K562 (cell line): ENCODE data around the gene LMBR1. TPM values are rescaled to one million over a fixed set of nuclear protein-coding genes. Genes with fewer than 3 reads are reported as not detected.
A peak's percentile ranks its signal among the peaks of the same experiment; 100 is the strongest.

ENCODE experiments used
- CREBBP ChIP-seq: IDR thresholded peaks from one replicate; pipeline ENCODE4 v1.6.1; 2012; ENCODE audit warnings: low read depth, mild to moderate bottlenecking, control low read depth, inconsistent platforms, low read length
- GATAD2A ChIP-seq: fragments of 450-650 bp; IDR thresholded peaks from 2 replicates; pipeline ENCODE4 v1.6.1; 2017
- HEY1 ChIP-seq: fragments of 250-450 bp; sonication (Bioruptor Pico); IDR thresholded peaks from 2 replicates; pipeline ENCODE4 v1.5.0; 2020; ENCODE audit warnings: mild to moderate bottlenecking, moderate library complexity, borderline replicate concordance
- MAFF ChIP-seq: IDR thresholded peaks from 2 replicates; pipeline ENCODE4 v1.6.1; 2012; ENCODE audit warnings: low read length, improper control_type of control experiment
- MTA3 ChIP-seq: fragments of 450-650 bp; formaldehyde crosslinking; IDR thresholded peaks from 2 replicates; pipeline ENCODE4 v1.6.1; 2017; ENCODE audit warnings: mild to moderate bottlenecking, borderline replicate concordance
- RAD51 ChIP-seq: fragments of 450-650 bp; IDR thresholded peaks from 2 replicates; pipeline ENCODE4 v1.7.1; 2016; ENCODE audit warnings: low read depth, mild to moderate bottlenecking, borderline replicate concordance
- RBBP5 ChIP-seq: fragments of 200-600 bp; sonication (generic); IDR thresholded peaks from 2 replicates; pipeline ENCODE4 v1.6.1; 2012; ENCODE audit warnings: borderline replicate concordance, mild to moderate bottlenecking, low read length, control low read depth, inconsistent platforms; ENCODE audit not compliant: insufficient read depth, poor library complexity, severe bottlenecking
- SMARCA4 ChIP-seq: fragments of 450-650 bp; IDR thresholded peaks from 2 replicates; pipeline ENCODE4 v1.6.1; 2016
- SNIP1 ChIP-seq: fragments of 450-650 bp; IDR thresholded peaks from 2 replicates; pipeline ENCODE4 v1.7.1; 2017; ENCODE audit warnings: low read depth, mild to moderate bottlenecking
- TRIM24 ChIP-seq, 2 experiments: fragments of 450-650 bp; IDR thresholded peaks; 2 replicates each; pipeline ENCODE4 v1.6.1; 2016
- ZFP36 ChIP-seq: fragments of 150-350 bp; IDR thresholded peaks from 2 replicates; pipeline ENCODE4 v1.6.1; 2018; ENCODE audit warnings: low read length, low read depth; ENCODE audit not compliant: partially characterized antibody
- ZNF165 ChIP-seq: fragments of 250-450 bp; sonication (Bioruptor Pico); IDR thresholded peaks from 2 replicates; pipeline ENCODE4 v1.4.0; 2020; ENCODE audit warnings: borderline replicate concordance
- ZNF253 ChIP-seq: fragments of 250-450 bp; sonication (Bioruptor Pico); conservative IDR thresholded peaks from 2 replicates; pipeline ENCODE4 v1.6.1; 2021; ENCODE audit warnings: mild to moderate bottlenecking
- polyA plus RNA-seq, 8 experiments: library from polyadenylated mRNA; depleted of rRNA in 4 of 8; stranded (reverse) in 5 of 8; unstranded in 3 of 8; fragments of >200 nt; fragmentation: Nextera tagmentation in 2 of 8; fragmentation: Illumina TruSeq in 1 of 8; extraction: Ambion mirVana in 2 of 8; extraction: Trizol in 1 of 8; gene quantifications; 2 replicates each; pipeline versions ENCODE4 v1.2.1 to v1.2.3, GENCODE V29; 2011 to 2014; ENCODE audit warnings: inconsistent platforms in 1 of 8, missing spikeins in 1 of 8
- total RNA-seq, 7 experiments: library from RNA; depleted of rRNA in 6 of 7; stranded (reverse); fragments of >200 nt in 6 of 7; fragmentation: Illumina TruSeq in 2 of 7; extraction: Trizol in 2 of 7; gene quantifications; 2 replicates each; pipeline versions ENCODE4 v1.2.1 to v1.2.3, GENCODE V29; 2011 to 2021; ENCODE audit warnings: low replicate concordance in 1 of 7
- TF ChIP-seq, protein P1 (sequence below): sonication (generic); formaldehyde crosslinking; IDR thresholded peaks from 2 replicates; pipeline ENCODE4 v1.8.0; 2023; ENCODE audit warnings: missing genetic modification reagents, mild to moderate bottlenecking, borderline replicate concordance
- TF ChIP-seq, protein P2 (sequence below): fragments of 250-450 bp; sonication (Bioruptor Pico); IDR thresholded peaks from 2 replicates; pipeline ENCODE4 v1.4.0; 2020; ENCODE audit warnings: mild to moderate bottlenecking, moderate library complexity
- TF ChIP-seq, protein P3 (sequence below), 2 experiments: IDR thresholded peaks; 2 replicates each; pipeline ENCODE4 v1.6.1; 2011; ENCODE audit warnings: borderline replicate concordance in 1 of 2, control low read depth in 1 of 2, low read depth in 1 of 2, low read length in 1 of 2, mild to moderate bottlenecking in 1 of 2, mixed read lengths in 1 of 2, moderate library complexity in 1 of 2; ENCODE audit not compliant: insufficient read depth in 1 of 2, insufficient read length in 1 of 2, poor library complexity in 1 of 2, severe bottlenecking in 1 of 2; ENCODE audit errors: extremely low read depth in 1 of 2
- TF ChIP-seq, protein P4 (sequence below): fragments of 450-650 bp; conservative IDR thresholded peaks from 2 replicates; pipeline ENCODE4 v1.6.1; 2016; ENCODE audit warnings: missing genetic modification characterization, low read depth, mild to moderate bottlenecking, missing compliant biosample characterization, moderate library complexity

LMBR1 gene
- total and polyA plus RNA-seq, 9 of the 15 experiments (the other 6 are each of a cell fraction or from before 2014, with no cell fraction given): 7.7 to 90.0 (median 59.9) TPM

DNA sequence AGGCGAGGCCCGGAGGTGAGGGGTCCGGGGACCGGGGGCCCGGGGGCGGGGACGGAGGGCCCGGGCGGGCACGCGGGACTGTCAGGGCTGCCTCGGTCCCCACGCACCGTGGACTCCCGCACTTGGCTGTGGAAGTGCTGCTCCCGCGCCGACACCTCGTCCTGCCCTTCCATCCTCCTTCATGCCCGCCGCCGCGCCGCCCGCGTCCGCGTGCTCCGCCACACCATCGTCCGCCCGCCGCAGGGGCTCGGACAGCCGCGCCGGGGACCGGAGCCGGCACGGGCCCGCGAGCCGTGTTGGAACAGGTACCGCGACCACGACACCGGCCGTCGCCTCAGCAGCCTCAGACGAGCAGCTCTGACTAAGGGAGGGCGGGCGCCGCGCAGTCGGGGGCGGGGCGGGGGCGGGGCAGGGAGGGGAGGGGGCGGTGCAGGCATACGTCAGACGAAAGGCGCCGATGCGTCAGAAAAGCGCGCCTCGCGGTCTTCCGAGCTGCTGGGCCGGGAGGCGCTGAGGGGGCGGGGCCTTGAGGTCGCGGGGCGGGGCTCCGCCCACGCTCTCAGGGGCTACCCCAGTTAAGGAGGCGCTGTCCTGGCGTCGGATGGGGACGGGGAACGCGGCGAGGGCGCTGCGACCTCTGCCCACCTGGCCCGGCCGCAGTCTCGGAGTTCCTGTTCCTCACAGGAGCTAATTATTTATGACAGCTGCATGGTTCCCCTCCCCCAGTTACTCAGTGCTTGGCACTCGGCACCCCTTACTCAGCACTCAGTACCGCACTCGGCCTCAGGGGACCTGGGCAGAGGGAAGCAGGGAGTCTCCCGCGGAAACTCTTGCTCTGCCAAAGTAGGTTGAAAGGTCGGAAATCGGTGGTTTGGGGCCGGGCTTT is at the start of gene LMBR1 (continued):
- TF ChIP-seq ZFP36: no peak
- TF ChIP-seq, protein P1, sequence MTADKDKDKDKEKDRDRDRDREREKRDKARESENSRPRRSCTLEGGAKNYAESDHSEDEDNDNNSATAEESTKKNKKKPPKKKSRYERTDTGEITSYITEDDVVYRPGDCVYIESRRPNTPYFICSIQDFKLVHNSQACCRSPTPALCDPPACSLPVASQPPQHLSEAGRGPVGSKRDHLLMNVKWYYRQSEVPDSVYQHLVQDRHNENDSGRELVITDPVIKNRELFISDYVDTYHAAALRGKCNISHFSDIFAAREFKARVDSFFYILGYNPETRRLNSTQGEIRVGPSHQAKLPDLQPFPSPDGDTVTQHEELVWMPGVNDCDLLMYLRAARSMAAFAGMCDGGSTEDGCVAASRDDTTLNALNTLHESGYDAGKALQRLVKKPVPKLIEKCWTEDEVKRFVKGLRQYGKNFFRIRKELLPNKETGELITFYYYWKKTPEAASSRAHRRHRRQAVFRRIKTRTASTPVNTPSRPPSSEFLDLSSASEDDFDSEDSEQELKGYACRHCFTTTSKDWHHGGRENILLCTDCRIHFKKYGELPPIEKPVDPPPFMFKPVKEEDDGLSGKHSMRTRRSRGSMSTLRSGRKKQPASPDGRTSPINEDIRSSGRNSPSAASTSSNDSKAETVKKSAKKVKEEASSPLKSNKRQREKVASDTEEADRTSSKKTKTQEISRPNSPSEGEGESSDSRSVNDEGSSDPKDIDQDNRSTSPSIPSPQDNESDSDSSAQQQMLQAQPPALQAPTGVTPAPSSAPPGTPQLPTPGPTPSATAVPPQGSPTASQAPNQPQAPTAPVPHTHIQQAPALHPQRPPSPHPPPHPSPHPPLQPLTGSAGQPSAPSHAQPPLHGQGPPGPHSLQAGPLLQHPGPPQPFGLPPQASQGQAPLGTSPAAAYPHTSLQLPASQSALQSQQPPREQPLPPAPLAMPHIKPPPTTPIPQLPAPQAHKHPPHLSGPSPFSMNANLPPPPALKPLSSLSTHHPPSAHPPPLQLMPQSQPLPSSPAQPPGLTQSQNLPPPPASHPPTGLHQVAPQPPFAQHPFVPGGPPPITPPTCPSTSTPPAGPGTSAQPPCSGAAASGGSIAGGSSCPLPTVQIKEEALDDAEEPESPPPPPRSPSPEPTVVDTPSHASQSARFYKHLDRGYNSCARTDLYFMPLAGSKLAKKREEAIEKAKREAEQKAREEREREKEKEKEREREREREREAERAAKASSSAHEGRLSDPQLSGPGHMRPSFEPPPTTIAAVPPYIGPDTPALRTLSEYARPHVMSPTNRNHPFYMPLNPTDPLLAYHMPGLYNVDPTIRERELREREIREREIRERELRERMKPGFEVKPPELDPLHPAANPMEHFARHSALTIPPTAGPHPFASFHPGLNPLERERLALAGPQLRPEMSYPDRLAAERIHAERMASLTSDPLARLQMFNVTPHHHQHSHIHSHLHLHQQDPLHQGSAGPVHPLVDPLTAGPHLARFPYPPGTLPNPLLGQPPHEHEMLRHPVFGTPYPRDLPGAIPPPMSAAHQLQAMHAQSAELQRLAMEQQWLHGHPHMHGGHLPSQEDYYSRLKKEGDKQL: no peak
- peak; percentile 56 to 68 for TF ChIP-seq TRIM24 (IDR thresholded peaks at IDR 0.05)
- TF ChIP-seq RBBP5: peak; percentile 78
- 0 out of 2 replicates have a peak, but pooled peaks have one; percentile 9 for TF ChIP-seq RAD51
- peak; percentile 68; the same call in 1 of the 2 replicates for TF ChIP-seq SMARCA4
- no peak; the same call in 1 of the 2 replicates for TF ChIP-seq SNIP1
- TF ChIP-seq CREBBP: no peak
- peak; percentile 91 for TF ChIP-seq MTA3
- TF ChIP-seq, protein P2, sequence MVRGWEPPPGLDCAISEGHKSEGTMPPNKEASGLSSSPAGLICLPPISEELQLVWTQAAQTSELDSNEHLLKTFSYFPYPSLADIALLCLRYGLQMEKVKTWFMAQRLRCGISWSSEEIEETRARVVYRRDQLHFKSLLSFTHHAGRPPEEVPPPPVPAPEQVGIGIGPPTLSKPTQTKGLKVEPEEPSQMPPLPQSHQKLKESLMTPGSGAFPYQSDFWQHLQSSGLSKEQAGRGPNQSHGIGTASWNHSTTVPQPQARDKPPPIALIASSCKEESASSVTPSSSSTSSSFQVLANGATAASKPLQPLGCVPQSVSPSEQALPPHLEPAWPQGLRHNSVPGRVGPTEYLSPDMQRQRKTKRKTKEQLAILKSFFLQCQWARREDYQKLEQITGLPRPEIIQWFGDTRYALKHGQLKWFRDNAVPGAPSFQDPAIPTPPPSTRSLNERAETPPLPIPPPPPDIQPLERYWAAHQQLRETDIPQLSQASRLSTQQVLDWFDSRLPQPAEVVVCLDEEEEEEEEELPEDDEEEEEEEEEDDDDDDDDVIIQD (CRISPR knock-in tag): 0 out of 2 replicates have a peak, but pooled peaks have one; percentile 18
- TF ChIP-seq GATAD2A: peak; percentile 87; the same call in 1 of the 2 replicates
- no peak for TF ChIP-seq HEY1 (CRISPR knock-in tag)
- no peak for TF ChIP-seq ZNF165 (CRISPR knock-in tag)
- 0 out of 2 replicates have a peak, but pooled peaks have one; percentile 42 for TF ChIP-seq MAFF
- TF ChIP-seq, protein P3, sequence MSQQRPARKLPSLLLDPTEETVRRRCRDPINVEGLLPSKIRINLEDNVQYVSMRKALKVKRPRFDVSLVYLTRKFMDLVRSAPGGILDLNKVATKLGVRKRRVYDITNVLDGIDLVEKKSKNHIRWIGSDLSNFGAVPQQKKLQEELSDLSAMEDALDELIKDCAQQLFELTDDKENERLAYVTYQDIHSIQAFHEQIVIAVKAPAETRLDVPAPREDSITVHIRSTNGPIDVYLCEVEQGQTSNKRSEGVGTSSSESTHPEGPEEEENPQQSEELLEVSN (IDR thresholded peaks at IDR 0.05; ENCODE audit: borderline replicate concordance in 1 of 2, extremely low read depth in 1 of 2, insufficient read depth in 1 of 2, insufficient read length in 1 of 2, low read depth in 1 of 2, low read length in 1 of 2, poor library complexity in 1 of 2, severe bottlenecking in 1 of 2): peak; percentile 70 to 92
- TF ChIP-seq ZNF253: no peak
- TF ChIP-seq, protein P4, sequence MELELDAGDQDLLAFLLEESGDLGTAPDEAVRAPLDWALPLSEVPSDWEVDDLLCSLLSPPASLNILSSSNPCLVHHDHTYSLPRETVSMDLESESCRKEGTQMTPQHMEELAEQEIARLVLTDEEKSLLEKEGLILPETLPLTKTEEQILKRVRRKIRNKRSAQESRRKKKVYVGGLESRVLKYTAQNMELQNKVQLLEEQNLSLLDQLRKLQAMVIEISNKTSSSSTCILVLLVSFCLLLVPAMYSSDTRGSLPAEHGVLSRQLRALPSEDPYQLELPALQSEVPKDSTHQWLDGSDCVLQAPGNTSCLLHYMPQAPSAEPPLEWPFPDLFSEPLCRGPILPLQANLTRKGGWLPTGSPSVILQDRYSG (tag): no peak
